ENCODE measurements around the gene IFRD1. TPM values are rescaled to one million over a fixed set of nuclear protein-coding genes. Genes with fewer than 3 reads are reported as not detected.

IFRD1 gene
- total RNA-seq, 1 experiment from 2014 or later, result 78.8 TPM

DNA sequence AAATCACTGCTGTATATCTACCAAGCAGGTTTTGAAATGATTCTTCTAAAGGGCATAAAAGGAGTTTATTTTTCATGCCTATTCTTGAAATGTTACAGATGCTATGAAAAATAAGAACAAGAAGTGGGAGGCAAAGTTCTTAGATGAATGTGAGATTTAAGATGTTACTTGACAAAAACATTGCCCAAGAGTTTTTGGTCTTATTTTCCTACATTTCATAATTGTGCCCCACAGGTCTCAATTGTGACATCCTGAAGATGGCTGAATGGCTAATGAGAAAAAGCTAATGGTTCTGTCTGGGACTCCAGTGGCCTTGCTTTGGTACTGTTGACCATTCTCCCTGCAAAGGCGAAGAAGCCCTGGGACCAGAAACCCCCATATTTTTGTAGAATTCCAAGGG is 43.0 kb upstream of the IFRD1 start:
- POLR2A ChIA-PET, result no interaction called here

DNA sequence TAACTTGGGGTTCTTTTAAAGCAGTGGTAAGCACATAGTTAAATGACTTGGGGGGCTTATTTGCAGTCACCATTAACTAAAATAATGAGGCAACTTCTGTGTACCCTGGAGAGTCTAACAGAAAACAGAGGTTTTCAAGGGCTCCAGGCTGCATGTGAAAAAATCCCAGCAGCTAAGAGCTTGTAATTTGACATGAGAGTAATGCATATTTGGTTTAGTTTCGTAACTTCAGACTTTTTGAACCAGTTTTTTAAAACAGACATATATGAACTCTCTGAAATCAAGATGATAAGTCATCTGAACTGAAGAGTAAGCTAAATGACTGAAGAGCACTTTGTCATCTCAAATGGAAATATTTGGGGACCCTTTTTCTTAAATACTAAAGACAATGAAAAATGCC is 40.2 kb upstream of the IFRD1 start:
- no peak for DNase-seq
- intact Hi-C loops (cut with micrococcal nuclease; ENCODE audit: unreplicated experiment), result loop anchor here (5.0 to 10.0 kb wide), 2 partner anchors 87 to 335 kb away; no protein-coding TSS in a partner anchor
- H3K4me3 ChIP-seq (ENCODE audit: low read depth, low read length), result no peak overlapping the region
- no peaks in the 10 kb centered on the region for H3K4me1 ChIP-seq
- POLR2A ChIA-PET, result interaction anchor here (0.6 kb wide), 1 partner anchor 15 kb away, joined by 3 read pairs; no protein-coding TSS in a partner anchor
- H3K27ac Mint-ChIP-seq (ENCODE audit: unreplicated experiment), result no peak overlapping the region
- H3K4me1 Mint-ChIP-seq (ENCODE audit: low read depth, unreplicated experiment), result no peaks in the 10 kb centered on the region
- no TSS peak for BruUV-seq (replicated peaks)
- H3K9me3 ChIP-seq, result no peaks in the 10 kb centered on the region
- H3K4me3 Mint-ChIP-seq (ENCODE audit: unreplicated experiment), result no peak overlapping the region
- no peaks in the 10 kb centered on the region for H3K36me3 Mint-ChIP-seq (ENCODE audit: insufficient read depth, unreplicated experiment)
- no peaks in the 10 kb centered on the region for H3K9me3 Mint-ChIP-seq (ENCODE audit: unreplicated experiment)
- peaks cover 22% of the 10 kb centered on the region for H3K27me3 Mint-ChIP-seq (ENCODE audit: insufficient read depth, unreplicated experiment)
- H3K36me3 ChIP-seq (ENCODE audit: control insufficient read depth, insufficient read depth, low read length), result no peaks in the 10 kb centered on the region
- TF ChIP-seq, protein P1, sequence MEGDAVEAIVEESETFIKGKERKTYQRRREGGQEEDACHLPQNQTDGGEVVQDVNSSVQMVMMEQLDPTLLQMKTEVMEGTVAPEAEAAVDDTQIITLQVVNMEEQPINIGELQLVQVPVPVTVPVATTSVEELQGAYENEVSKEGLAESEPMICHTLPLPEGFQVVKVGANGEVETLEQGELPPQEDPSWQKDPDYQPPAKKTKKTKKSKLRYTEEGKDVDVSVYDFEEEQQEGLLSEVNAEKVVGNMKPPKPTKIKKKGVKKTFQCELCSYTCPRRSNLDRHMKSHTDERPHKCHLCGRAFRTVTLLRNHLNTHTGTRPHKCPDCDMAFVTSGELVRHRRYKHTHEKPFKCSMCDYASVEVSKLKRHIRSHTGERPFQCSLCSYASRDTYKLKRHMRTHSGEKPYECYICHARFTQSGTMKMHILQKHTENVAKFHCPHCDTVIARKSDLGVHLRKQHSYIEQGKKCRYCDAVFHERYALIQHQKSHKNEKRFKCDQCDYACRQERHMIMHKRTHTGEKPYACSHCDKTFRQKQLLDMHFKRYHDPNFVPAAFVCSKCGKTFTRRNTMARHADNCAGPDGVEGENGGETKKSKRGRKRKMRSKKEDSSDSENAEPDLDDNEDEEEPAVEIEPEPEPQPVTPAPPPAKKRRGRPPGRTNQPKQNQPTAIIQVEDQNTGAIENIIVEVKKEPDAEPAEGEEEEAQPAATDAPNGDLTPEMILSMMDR (IDR thresholded peaks at IDR 0.05; ENCODE audit: insufficient read depth in 1 of 2, low read depth in 1 of 2, low read length in 1 of 2, severe bottlenecking in 1 of 2, unreplicated experiment in 1 of 2), result no peak
- no peaks in the 10 kb centered on the region for H3K27me3 ChIP-seq (replicated peaks; ENCODE audit: control insufficient read depth, insufficient read depth, low read length)
- CTCF ChIA-PET, result interaction anchor here (0.9 kb wide), 1 partner anchor 668 kb away, joined by 3 read pairs; no protein-coding TSS in a partner anchor

More for the DNA sequence above, 43.0 kb upstream of the IFRD1 start:
- CTCF ChIA-PET, result no interaction called here
- H3K4me3 Mint-ChIP-seq (ENCODE audit: unreplicated experiment), result no peak overlapping the region
- no peaks in the 10 kb centered on the region for H3K4me1 ChIP-seq
- DNase-seq, result no peak
- BruUV-seq (replicated peaks), result no TSS peak
- no peak overlapping the region for H3K27ac Mint-ChIP-seq (ENCODE audit: unreplicated experiment)
- TF ChIP-seq, protein P1 (IDR thresholded peaks at IDR 0.05; ENCODE audit: insufficient read depth in 1 of 2, low read depth in 1 of 2, low read length in 1 of 2, severe bottlenecking in 1 of 2, unreplicated experiment in 1 of 2), result no peak
- intact Hi-C loops (cut with micrococcal nuclease; ENCODE audit: unreplicated experiment), result no loop called here
- no peak overlapping the region for H3K4me3 ChIP-seq (ENCODE audit: low read depth, low read length)
- H3K36me3 ChIP-seq (ENCODE audit: control insufficient read depth, insufficient read depth, low read length), result no peaks in the 10 kb centered on the region
- H3K27me3 ChIP-seq (replicated peaks; ENCODE audit: control insufficient read depth, insufficient read depth, low read length), result no peaks in the 10 kb centered on the region
- no peaks in the 10 kb centered on the region for H3K36me3 Mint-ChIP-seq (ENCODE audit: insufficient read depth, unreplicated experiment)
- no peaks in the 10 kb centered on the region for H3K9me3 Mint-ChIP-seq (ENCODE audit: unreplicated experiment)
- H3K4me1 Mint-ChIP-seq (ENCODE audit: low read depth, unreplicated experiment), result no peaks in the 10 kb centered on the region
- no peaks in the 10 kb centered on the region for H3K9me3 ChIP-seq
- H3K27me3 Mint-ChIP-seq (ENCODE audit: insufficient read depth, unreplicated experiment), result peaks cover 20% of the 10 kb centered on the region

DNA sequence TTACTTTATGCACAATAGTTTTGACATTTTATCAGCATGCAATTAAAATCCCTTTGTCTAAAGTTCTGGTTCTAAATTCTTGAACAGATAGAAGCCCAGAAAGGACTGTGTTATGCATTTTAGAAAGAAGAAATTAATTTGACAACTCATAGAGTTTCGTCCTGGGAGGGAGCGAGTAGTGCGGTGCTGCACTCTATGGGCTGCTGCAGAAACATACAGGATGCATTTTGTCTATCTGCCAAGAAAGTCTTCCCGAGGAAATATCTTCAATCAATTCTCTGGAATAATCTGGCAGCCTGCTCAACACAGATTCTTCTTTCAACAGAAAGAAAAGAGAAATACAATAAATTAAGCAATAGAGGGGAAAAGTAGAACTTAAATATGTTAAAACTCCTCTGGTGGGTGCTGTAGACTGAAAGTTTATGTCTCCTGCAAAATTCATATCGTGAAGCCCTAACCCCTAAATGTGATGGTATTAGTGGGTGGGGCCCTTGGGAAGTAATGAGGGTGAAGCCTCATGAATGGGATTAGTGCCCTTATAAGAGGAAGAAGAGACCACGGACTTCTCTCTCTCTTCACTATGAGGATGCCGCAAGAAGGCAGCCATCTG is 39.0 kb upstream of the IFRD1 start:
- peak in 1 of 2 experiments; percentile 28 for DNase-seq
- H3K36me3 ChIP-seq (ENCODE audit: control insufficient read depth, insufficient read depth, low read length), result no peaks in the 10 kb centered on the region
- no TSS peak for BruUV-seq (replicated peaks)
- Mint-ChIP-seq H3K9me3 (ENCODE audit: unreplicated experiment) (no peaks in the 10 kb centered on the region), H3K4me1 (ENCODE audit: low read depth, unreplicated experiment) (no peaks in the 10 kb centered on the region), H3K27me3 (ENCODE audit: insufficient read depth, unreplicated experiment) (peaks cover 23% of the 10 kb centered on the region), H3K27ac (ENCODE audit: unreplicated experiment) (no peak overlapping the region), H3K4me3 (ENCODE audit: unreplicated experiment) (no peak overlapping the region), H3K36me3 (ENCODE audit: insufficient read depth, unreplicated experiment) (no peaks in the 10 kb centered on the region)
- TF ChIP-seq, protein P1 (IDR thresholded peaks at IDR 0.05; ENCODE audit: insufficient read depth in 1 of 2, low read depth in 1 of 2, low read length in 1 of 2, severe bottlenecking in 1 of 2, unreplicated experiment in 1 of 2), result peak; percentile 36 to 58
- ChIA-PET POLR2A (no interaction called here), CTCF (no interaction called here)
- no peak overlapping the region for H3K4me3 ChIP-seq (ENCODE audit: low read depth, low read length)
- intact Hi-C loops (cut with micrococcal nuclease; ENCODE audit: unreplicated experiment), result loop anchor here (5.0 to 10.0 kb wide), 2 partner anchors 86 to 336 kb away; no protein-coding TSS in a partner anchor
- H3K9me3 ChIP-seq, result no peaks in the 10 kb centered on the region
- H3K27me3 ChIP-seq (replicated peaks; ENCODE audit: control insufficient read depth, insufficient read depth, low read length), result no peaks in the 10 kb centered on the region
- H3K4me1 ChIP-seq, result no peaks in the 10 kb centered on the region

All from Caco-2 (cell line).